Astrocyte of the cerebellum (primary cell): ENCODE data around the gene ABRACL.

Source experiments
- DNase-seq: peaks from one replicate; pipeline ENCODE4 v3.0.0-alpha.2; 2011; ENCODE audit warnings: low read depth
- H3K4me3 ChIP-seq: 2 replicates; pipeline ENCODE4 v1.5.1; 2011; ENCODE audit warnings: mild to moderate bottlenecking, low read depth, low read length, moderate library complexity
- in situ Hi-C: cut with HindIII; loops from 2 replicates; pipeline ENCODE4 v1.10.0; 2017; ENCODE audit warnings: low sequenced_read_pairs
- TF ChIP-seq, protein P1 (sequence below): IDR thresholded peaks from 2 replicates; pipeline ENCODE4 v1.5.1; 2012; ENCODE audit warnings: low read length, low read depth, moderate library complexity, mild to moderate bottlenecking; ENCODE audit errors: missing control alignments

ABRACL gene

GRCh38 chr6:139051396-139052060, 23.0 kb downstream of the ABRACL start:
- in situ Hi-C loops, result no loop called here
- TF ChIP-seq, protein P1, sequence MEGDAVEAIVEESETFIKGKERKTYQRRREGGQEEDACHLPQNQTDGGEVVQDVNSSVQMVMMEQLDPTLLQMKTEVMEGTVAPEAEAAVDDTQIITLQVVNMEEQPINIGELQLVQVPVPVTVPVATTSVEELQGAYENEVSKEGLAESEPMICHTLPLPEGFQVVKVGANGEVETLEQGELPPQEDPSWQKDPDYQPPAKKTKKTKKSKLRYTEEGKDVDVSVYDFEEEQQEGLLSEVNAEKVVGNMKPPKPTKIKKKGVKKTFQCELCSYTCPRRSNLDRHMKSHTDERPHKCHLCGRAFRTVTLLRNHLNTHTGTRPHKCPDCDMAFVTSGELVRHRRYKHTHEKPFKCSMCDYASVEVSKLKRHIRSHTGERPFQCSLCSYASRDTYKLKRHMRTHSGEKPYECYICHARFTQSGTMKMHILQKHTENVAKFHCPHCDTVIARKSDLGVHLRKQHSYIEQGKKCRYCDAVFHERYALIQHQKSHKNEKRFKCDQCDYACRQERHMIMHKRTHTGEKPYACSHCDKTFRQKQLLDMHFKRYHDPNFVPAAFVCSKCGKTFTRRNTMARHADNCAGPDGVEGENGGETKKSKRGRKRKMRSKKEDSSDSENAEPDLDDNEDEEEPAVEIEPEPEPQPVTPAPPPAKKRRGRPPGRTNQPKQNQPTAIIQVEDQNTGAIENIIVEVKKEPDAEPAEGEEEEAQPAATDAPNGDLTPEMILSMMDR, result no peak
- DNase-seq, result no peak
- H3K4me3 ChIP-seq, result no peak overlapping the region

GRCh38 chr6:139053382-139053781, 24.8 kb downstream of the ABRACL start:
- TF ChIP-seq, protein P1, result no peak
- DNase-seq, result no peak
- in situ Hi-C loops, result no loop called here
- H3K4me3 ChIP-seq, result no peak overlapping the region

- in situ Hi-C loops, result no loop called here
These were observed 25.5 kb downstream of the ABRACL start for GRCh38 chr6:139054001-139054400.

GRCh38 chr6:139055709-139056108, 27.2 kb downstream of the ABRACL start:
- TF ChIP-seq, protein P1, result no peak
- in situ Hi-C loops, result no loop called here
- no peak overlapping the region for H3K4me3 ChIP-seq

More at GRCh38 chr6:139054001-139054400, 25.5 kb downstream of the ABRACL start:
- TF ChIP-seq, protein P1, result no peak
- H3K4me3 ChIP-seq, result no peak overlapping the region
- DNase-seq, result no peak

DNA sequence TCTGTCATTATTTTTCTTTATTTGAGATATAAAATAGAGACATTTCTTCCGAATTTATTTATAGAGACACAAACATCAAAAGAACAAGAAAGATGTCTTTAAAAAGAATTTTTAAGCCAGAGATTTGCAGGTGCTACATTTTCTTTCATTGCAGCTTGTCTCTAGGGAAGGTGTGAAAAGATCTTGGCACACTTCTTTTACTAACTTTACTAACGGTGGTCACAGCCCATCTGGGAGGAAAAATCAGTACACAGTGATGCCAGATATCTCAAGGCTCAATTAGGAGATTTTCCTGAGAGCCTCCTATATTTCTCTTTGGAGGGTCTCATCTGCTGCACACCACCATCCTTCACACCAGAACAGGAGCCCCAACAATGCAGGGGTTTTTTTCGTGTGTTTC, 29.5 kb downstream of the ABRACL start:
- TF ChIP-seq, protein P1, result no peak
- no peak overlapping the region for H3K4me3 ChIP-seq
- in situ Hi-C loops, result no loop called here
- no peak for DNase-seq

More at GRCh38 chr6:139055709-139056108, 27.2 kb downstream of the ABRACL start:
- DNase-seq, result no peak

DNA sequence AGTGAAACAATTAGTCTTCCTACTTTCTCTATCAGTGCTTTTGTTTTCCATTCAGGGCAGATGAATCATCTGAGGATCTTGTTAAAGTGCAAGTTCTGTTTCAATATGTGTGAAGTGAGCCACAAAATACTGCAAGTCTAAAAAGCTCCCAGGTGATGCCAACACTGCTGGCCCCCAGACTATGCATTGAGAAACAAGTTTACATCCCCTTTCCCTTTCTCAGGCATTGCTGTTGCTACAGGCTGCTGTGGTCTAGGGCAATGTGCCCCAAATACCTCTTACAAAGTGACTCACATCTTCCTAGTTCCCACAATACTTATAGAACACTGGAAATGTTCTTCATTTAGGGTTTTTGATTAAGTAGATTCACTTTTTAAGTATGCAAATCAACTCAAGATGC, 31.8 kb downstream of the ABRACL start:
- H3K4me3 ChIP-seq, result no peak overlapping the region
- TF ChIP-seq, protein P1, result no peak
- DNase-seq, result peak; percentile 92
- in situ Hi-C loops, result no loop called here
